Keratinocyte (primary cell): Measurements from ENCODE around the gene DDX51. TPM values are rescaled to one million over a fixed set of nuclear protein-coding genes. Genes with fewer than 3 reads are reported as not detected.

Experiments used
- DNase-seq: peaks from one replicate; pipeline ENCODE4 v3.0.0-alpha.2; 2011; ENCODE audit warnings: low read depth, missing footprints, low spot score
- FAIRE-seq: peaks from 2 replicates; lab custom pipeline; 2011; peaks lifted over from hg19 to GRCh38; lab: Jason Lieb, UNC
- H2AFZ ChIP-seq: 2 replicates; pipeline ENCODE4 v1.6.0; 2012; ENCODE audit warnings: low read length, control low read depth, inconsistent platforms; ENCODE audit not compliant: control insufficient read depth
- H3K27ac ChIP-seq: 2 replicates; pipeline ENCODE4 v1.5.1; 2011; ENCODE audit warnings: low read length; ENCODE audit not compliant: control insufficient read depth, insufficient read depth
- H3K27me3 ChIP-seq: 3 replicates; pipeline ENCODE4 v1.6.0; 2011; ENCODE audit warnings: low read length; ENCODE audit not compliant: control insufficient read depth, insufficient read depth; ENCODE audit errors: extremely low read depth
- H3K36me3 ChIP-seq, 2 experiments: 2 replicates in 1 of 2; 3 replicates in 1 of 2; pipeline ENCODE4 v1.5.1; 2011; ENCODE audit warnings: low read length in 2 of 2, mild to moderate bottlenecking in 1 of 2; ENCODE audit not compliant: control insufficient read depth in 2 of 2, insufficient read depth in 2 of 2; ENCODE audit errors: extremely low read depth in 1 of 2
- H3K4me1 ChIP-seq: 3 replicates; pipeline ENCODE4 v1.5.1; 2011; ENCODE audit warnings: low read length; ENCODE audit not compliant: control insufficient read depth, insufficient read depth; ENCODE audit errors: extremely low read depth
- H3K4me2 ChIP-seq: 3 replicates; pipeline ENCODE4 v1.6.0; 2011; ENCODE audit warnings: low read depth, low read length; ENCODE audit not compliant: control insufficient read depth, insufficient read depth; ENCODE audit errors: extremely low read depth
- H3K4me3 ChIP-seq, 3 experiments: fragments of 200-600 bp in 1 of 3; sonication (generic) in 1 of 3; 2 replicates in 2 of 3; 3 replicates in 1 of 3; pipeline ENCODE4 v1.5.1; 2011 to 2016; ENCODE audit warnings: low read length in 3 of 3, mild to moderate bottlenecking in 3 of 3, control low read depth in 2 of 3, inconsistent platforms in 1 of 3, low read depth in 1 of 3, mixed read lengths in 1 of 3, mixed run types in 1 of 3, moderate library complexity in 1 of 3; ENCODE audit not compliant: control insufficient read depth in 2 of 3, insufficient read depth in 2 of 3; ENCODE audit errors: extremely low read depth in 1 of 3
- H3K79me2 ChIP-seq: 2 replicates; pipeline ENCODE4 v1.6.0; 2012; ENCODE audit warnings: low read length; ENCODE audit not compliant: control insufficient read depth, insufficient read depth
- H3K9ac ChIP-seq: 3 replicates; pipeline ENCODE4 v1.6.0; 2011; ENCODE audit warnings: low read length; ENCODE audit not compliant: control insufficient read depth, insufficient read depth; ENCODE audit errors: extremely low read depth
- H3K9me1 ChIP-seq: 3 replicates; pipeline ENCODE4 v1.6.0; 2011; ENCODE audit warnings: low read length; ENCODE audit not compliant: control insufficient read depth, insufficient read depth; ENCODE audit errors: extremely low read depth
- H3K9me3 ChIP-seq: 2 replicates; pipeline ENCODE4 v1.5.1; 2012; ENCODE audit warnings: low read depth, low read length; ENCODE audit not compliant: control insufficient read depth
- H4K20me1 ChIP-seq: 3 replicates; pipeline ENCODE4 v1.6.0; 2011; ENCODE audit warnings: low read length; ENCODE audit not compliant: control insufficient read depth, insufficient read depth; ENCODE audit errors: extremely low read depth
- CTCF ChIP-seq, 3 experiments: IDR thresholded peaks in 1 of 3; conservative IDR thresholded peaks in 1 of 3; optimal IDR thresholded peaks in 1 of 3; 2 replicates in 2 of 3; 3 replicates in 1 of 3; pipeline versions ENCODE3 to v1.5.1; 2011; ENCODE audit warnings: low read length in 3 of 3, mild to moderate bottlenecking in 3 of 3, moderate library complexity in 2 of 3, control low read depth in 1 of 3, inconsistent platforms in 1 of 3; ENCODE audit not compliant: insufficient read depth in 2 of 3; ENCODE audit errors: extremely low read depth in 1 of 3
- EZH2 ChIP-seq: IDR thresholded peaks from one replicate; pipeline ENCODE4 v1.6.1; 2012; ENCODE audit warnings: inconsistent platforms, mild to moderate bottlenecking, low read length, moderate library complexity
- dilution Hi-C: fragments of 300-500 bp; cut with MboI; formaldehyde crosslinking; loops from one replicate; pipeline ENCODE4 v1.7.0; 2020; ENCODE audit warnings: low sequenced_read_pairs; ENCODE audit not compliant: extremely low pct_ligation_motif_present
- polyA plus RNA-seq, 5 experiments: library from polyadenylated mRNA; depleted of rRNA in 3 of 5; stranded (reverse) in 3 of 5; stranded (forward) in 1 of 5; unstranded in 1 of 5; fragments of >200 nt; gene quantifications; 1 replicate in 1 of 5; 2 replicates in 3 of 5; 3 replicates in 1 of 5; pipeline versions ENCODE4 v1.2.1 to v1.2.3, GENCODE V29; 2011 to 2012; ENCODE audit warnings: missing spikeins in 2 of 5, low read depth in 1 of 5, low replicate concordance in 1 of 5

Gene DDX51
- polyA plus RNA-seq, 1 donor (not counting 4 experiments of a cell fraction or from before 2014, with no cell fraction given): 7.4 TPM

- no peaks in the 10 kb centered on the region for H4K20me1 ChIP-seq
- dilution Hi-C loops: no loop called here
- H3K4me1 ChIP-seq: no peaks in the 10 kb centered on the region
- H3K79me2 ChIP-seq: no peaks in the 10 kb centered on the region
- no peak for TF ChIP-seq CTCF (optimal IDR thresholded peaks at IDR 0.05 in 1 of 3, IDR thresholded peaks at IDR 0.05 in 1 of 3, conservative IDR thresholded peaks at IDR 0.05 in 1 of 3; ENCODE audit: extremely low read depth in 1 of 3, insufficient read depth in 2 of 3, low read length in 3 of 3)
- TF ChIP-seq EZH2: no peak
- H2AFZ ChIP-seq: no peak overlapping the region
- no peak overlapping the region for H3K4me2 ChIP-seq
- H3K4me3 ChIP-seq: no peak overlapping the region
- no peak overlapping the region for H3K27ac ChIP-seq
- FAIRE-seq: no peak
- H3K9me1 ChIP-seq: no peaks in the 10 kb centered on the region
- H3K9ac ChIP-seq: no peak overlapping the region
- H3K36me3 ChIP-seq: no peaks in the 10 kb centered on the region
- DNase-seq: no peak
- no peaks in the 10 kb centered on the region for H3K9me3 ChIP-seq
- peaks cover 21% of the 10 kb centered on the region for H3K27me3 ChIP-seq
Observed at GRCh38 chr12:132182206-132182710, 38.1 kb upstream of the DDX51 start.

- Histone ChIP-seq H4K20me1 (no peaks in the 10 kb centered on the region), H3K9me1 (no peaks in the 10 kb centered on the region), H3K27ac (no peak overlapping the region), H3K4me1 (no peaks in the 10 kb centered on the region), H3K4me2 (no peak overlapping the region), H3K4me3 (no peak overlapping the region), H3K27me3 (peaks cover 22% of the 10 kb centered on the region), H3K36me3 (no peaks in the 10 kb centered on the region), H2AFZ (no peak overlapping the region), H3K79me2 (no peaks in the 10 kb centered on the region), H3K9ac (no peak overlapping the region), H3K9me3 (no peaks in the 10 kb centered on the region)
- dilution Hi-C loops: no loop called here
- TF ChIP-seq EZH2 (no peak), CTCF (optimal IDR thresholded peaks at IDR 0.05 in 1 of 3, IDR thresholded peaks at IDR 0.05 in 1 of 3, conservative IDR thresholded peaks at IDR 0.05 in 1 of 3; ENCODE audit: extremely low read depth in 1 of 3, insufficient read depth in 2 of 3, low read length in 3 of 3) (no peak)
- FAIRE-seq (no peak), DNase-seq (no peak)
Observed at GRCh38 chr12:132181570-132182200, 37.6 kb upstream of the DDX51 start.
